Motor neuron (in vitro differentiated cells): ENCODE data around the gene ABCA6. TPM values are rescaled to one million over a fixed set of nuclear protein-coding genes. Genes with fewer than 3 reads are reported as not detected.
A peak's percentile ranks its signal among the peaks of the same experiment; 100 is the strongest.

ENCODE experiments used
- ATAC-seq, 8 experiments: fragments of 200-7000 bp; cut with Tn5 transposase; replicated peaks in 6 of 8; 2 replicates each; pipeline ENCODE4 v1.8.0; 2021; ENCODE audit warnings: mild to moderate bottlenecking in 8 of 8, moderate library complexity in 8 of 8
- H3K27ac ChIP-seq, 2 donors: fragments of 250-450 bp; sonication (Bioruptor Pico); 2 replicates each; pipeline ENCODE4 v1.9.0; 2021; ENCODE audit warnings: antibody characterized with exemption in 2 of 2, mild to moderate bottlenecking in 2 of 2, moderate library complexity in 1 of 2
- H3K4me1 ChIP-seq, 2 donors: fragments of 250-450 bp; sonication (Bioruptor Pico); replicated peaks in 1 of 2; 2 replicates each; pipeline ENCODE4 v1.6.1; 2021; ENCODE audit warnings: antibody characterized with exemption in 2 of 2, mild to moderate bottlenecking in 2 of 2, moderate library complexity in 1 of 2
- H3K4me3 ChIP-seq, 5 donors: fragments of 250-450 bp; sonication (Bioruptor Pico); 2 replicates each; pipeline ENCODE4 v1.9.0; 2021; ENCODE audit warnings: antibody characterized with exemption in 5 of 5, mild to moderate bottlenecking in 5 of 5, moderate library complexity in 4 of 5
- WGBS, 10 experiments: fragments of 450-650 bp; shearing (Covaris generic); methylation state at CpG; one replicate each; pipeline ENCODE4 v1.0.0; 2022; 5-methylcytosine and 5-hydroxymethylcytosine counted together
- in situ Hi-C, 9 experiments: fragments of 400-800 bp; cut with MboI; loops; one replicate each; pipeline ENCODE4 v1.15.0; 2021; ENCODE audit warnings: low sequenced_read_pairs in 9 of 9, low pct_unique_long_range_greater_than_20kb in 2 of 9; ENCODE audit not compliant: unreplicated experiment in 9 of 9
- total RNA-seq, 8 experiments: library from RNA; unstranded; fragments of 300-600 nt; gene quantifications; 2 replicates each; pipeline versions ENCODE4 v1.2.3 to v1.2.4, GENCODE V29; 2022

Gene ABCA6
- total RNA-seq, 8 experiments from 2014 or later, result 0.27 to 21.6 (median 3.6) TPM

DNA sequence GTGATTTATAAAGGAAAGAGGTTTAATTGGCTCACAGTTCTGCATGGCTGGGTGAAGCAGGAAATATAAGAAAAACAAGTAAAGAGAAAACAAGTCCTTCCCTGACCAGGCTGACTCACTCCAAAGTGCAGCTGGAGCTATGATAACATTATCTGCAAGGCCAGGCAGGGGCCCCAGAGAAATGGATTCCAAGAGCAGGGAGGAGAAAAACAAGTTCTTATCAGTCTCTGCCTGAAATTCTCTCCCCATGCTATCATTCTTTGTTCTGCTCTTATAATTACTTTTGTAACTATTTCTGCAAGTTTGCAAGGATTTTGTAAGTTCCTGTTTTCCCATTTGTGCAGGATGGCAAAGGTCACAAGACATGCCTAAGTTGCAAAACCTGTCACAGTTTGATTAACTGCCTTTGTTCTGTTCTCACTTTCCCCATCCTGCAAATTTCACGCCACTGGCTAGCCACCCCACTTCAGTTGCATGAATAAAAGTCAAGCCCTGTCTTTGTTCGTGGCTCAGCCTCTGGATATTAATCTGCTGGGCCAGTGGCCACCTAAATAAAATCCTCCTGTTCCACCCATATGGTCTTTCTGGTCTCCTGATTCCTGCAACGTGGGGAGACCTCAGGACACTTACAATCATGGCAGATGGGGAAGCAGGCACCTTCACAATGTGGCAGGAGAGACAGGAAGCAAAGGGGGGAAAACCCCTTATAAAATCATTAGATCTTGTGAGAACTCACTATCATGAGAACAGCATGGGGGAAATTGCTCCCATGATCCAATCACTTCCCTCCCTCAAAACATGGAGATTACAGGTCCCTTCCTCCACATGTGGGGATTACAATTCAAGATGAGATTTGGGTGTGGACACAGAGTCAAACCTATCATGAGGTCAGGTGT, 94.1 kb downstream of the ABCA6 start:
- peak in 7 of 8 experiments; percentile 28 to 96 (median 69) for ATAC-seq
- WGBS, 10 experiments, result 7 to 53% (median 40%) methylated on average over 1 to 3 of the region's 3 CpGs; no CpG with 5 or more reads in 3 of the 10 experiments
- H3K27ac ChIP-seq, result peak overlapping the region in 1 of 2 donors; percentile 14
- no peak overlapping the region for H3K4me3 ChIP-seq
- H3K4me1 ChIP-seq, result peaks cover 0 to 3% of the 10 kb centered on the region in 2 donors
- in situ Hi-C loops, result no loop called here

DNA sequence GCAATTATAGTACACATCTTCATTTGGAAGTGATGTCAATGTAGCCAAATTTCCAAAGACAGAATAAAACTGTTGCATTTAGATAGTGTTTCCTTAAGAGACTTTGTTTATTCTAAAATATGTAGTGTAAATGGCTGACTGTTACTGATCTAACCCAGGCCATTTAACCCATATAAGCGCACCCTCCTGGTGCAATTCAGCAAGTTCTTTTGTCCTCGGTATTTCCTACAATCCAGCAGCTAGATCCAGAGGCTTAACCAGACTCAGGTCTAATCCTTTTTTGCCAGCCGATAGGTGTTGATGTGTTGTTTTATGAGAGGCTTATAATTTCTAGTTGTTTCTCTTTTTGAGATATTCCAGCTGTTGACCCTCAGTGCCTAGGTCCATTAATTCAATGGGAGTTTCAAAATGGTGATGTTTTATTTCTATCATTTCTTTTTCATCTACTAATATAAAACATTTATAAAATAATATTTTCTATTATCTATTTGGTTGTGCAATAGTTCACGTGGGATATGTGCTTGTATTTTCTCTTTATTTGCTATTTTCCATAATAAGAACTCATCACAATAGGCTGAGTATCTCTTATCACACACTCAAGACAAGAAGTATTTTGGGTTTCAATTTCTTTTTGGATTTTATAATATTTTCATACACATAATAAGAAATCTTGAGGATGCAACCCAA, 95.4 kb downstream of the ABCA6 start:
- 31 to 100% (median 85%) methylated on average over 1 to 4 of the region's 4 CpGs; no CpG with 5 or more reads in 1 of the 10 experiments for WGBS, 10 experiments
- Histone ChIP-seq H3K4me1 (peaks cover 0 to 3% of the 10 kb centered on the region in 2 donors), H3K4me3 (no peak overlapping the region), H3K27ac (no peak overlapping the region)
- no peak for ATAC-seq
- in situ Hi-C loops, result no loop called here

DNA sequence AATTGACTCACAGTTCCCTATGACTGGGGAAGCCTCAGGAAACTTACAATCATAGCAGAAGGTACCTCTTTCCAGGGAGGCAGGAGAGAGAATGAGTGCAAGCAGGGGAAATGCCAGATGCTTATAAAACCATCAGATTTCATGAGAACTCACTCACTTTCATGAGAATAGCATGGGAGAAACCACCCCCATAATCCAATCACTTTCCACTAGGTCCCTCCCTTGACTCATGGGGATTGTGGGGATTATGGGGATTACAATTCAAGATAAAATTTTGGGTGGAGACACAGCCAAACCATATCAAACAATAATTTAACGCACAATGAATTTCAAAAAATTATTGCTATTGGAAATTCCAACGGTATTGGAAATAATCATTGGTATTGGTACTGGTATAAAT, 96.0 kb downstream of the ABCA6 start:
- in situ Hi-C loops, result no loop called here
- peaks cover 0 to 3% of the 10 kb centered on the region in 2 donors for H3K4me1 ChIP-seq
- no peak overlapping the region for H3K4me3 ChIP-seq
- ATAC-seq, result no peak
- H3K27ac ChIP-seq, result no peak overlapping the region
- 80 to 100% (median 95%) methylated on average over 1 to 2 of the region's 2 CpGs; no CpG with 5 or more reads in 4 of the 10 experiments for WGBS, 10 experiments

- in situ Hi-C loops, result no loop called here
- ATAC-seq, result no peak
- Histone ChIP-seq H3K4me1 (peaks cover 0 to 3% of the 10 kb centered on the region in 2 donors), H3K4me3 (no peak overlapping the region), H3K27ac (no peak overlapping the region)
- 85 to 100% (median 100%) methylated on average over 1 to 2 of the region's 2 CpGs for whole genome bisulfite sequencing, 10 experiments
Observed at GRCh38 chr17:69044371-69044770, 97.3 kb downstream of the ABCA6 start.

DNA sequence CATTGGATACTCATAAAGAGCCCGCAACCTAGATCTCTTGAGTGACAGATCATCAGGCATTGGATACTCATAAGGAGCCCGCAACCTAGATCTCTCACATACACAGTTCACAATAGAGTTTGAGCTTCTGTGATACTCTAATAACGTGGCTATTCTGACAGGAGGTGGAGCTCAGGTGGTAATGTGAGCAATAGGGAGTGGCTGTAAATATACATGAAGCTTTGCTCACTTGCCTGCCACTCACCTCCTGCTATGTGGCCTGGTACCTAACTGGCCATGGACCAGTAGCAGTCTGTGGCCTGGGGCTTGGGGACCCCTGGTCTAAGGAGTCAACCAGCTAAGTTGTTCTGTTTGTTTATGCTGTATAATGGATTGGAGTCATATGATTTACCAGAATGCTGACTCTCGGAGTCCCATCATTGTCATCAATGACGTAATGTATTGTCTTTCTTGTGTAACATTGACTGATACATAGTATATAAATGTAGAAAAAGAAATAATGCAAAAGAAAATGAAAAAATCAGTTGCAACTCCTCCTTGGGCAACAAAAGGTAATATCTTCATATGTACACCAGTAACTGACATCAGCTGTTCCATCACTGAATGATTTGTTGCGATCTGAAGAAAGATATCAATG, 98.5 kb downstream of the ABCA6 start:
- ATAC-seq, result no peak
- in situ Hi-C loops, result no loop called here
- Histone ChIP-seq H3K27ac (no peak overlapping the region), H3K4me3 (no peak overlapping the region), H3K4me1 (peaks cover 0 to 3% of the 10 kb centered on the region in 2 donors)
- 73 to 100% (median 95%) methylated on average over 2 to 5 of the region's 6 CpGs; no CpG with 5 or more reads in 1 of the 10 experiments for WGBS, 10 experiments

DNA sequence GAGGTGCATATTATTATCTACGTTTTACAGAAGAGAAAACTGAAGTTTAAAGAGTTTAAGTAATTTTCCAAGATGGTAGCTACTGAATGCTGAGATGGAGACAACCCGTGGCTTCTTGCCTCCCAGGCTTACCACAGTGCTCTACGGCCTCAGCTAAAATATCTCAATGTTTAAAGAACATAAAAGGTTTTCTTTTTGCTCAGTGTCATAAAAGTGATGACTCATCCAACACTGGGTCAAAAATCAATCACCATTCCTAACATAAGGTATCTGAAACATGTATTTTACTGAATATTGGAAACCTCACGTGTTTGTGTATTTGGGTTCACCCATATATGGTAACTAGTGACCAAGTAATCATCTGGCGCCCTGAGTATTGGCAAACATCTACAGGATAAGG, 99.4 kb downstream of the ABCA6 start:
- 55 to 88% (median 82%) methylated on average over 1 to 4 of the region's 5 CpGs for WGBS, 10 experiments
- no peak overlapping the region for H3K27ac ChIP-seq
- ATAC-seq, result no peak
- H3K4me3 ChIP-seq, result no peak overlapping the region
- in situ Hi-C loops, result no loop called here
- peaks cover 0 to 3% of the 10 kb centered on the region in 2 donors for H3K4me1 ChIP-seq

- in situ Hi-C loops, result no loop called here
- no peak overlapping the region for H3K27ac ChIP-seq
- ATAC-seq, result no peak
- no peak overlapping the region for H3K4me3 ChIP-seq
- WGBS, 10 experiments, result 74 to 100% (median 91%) methylated on average over 1 to 3 of the region's 3 CpGs
- no peaks in the 10 kb centered on the region for H3K4me1 ChIP-seq
Observed at GRCh38 chr17:69031839-69032238, 109.9 kb downstream of the ABCA6 start.

DNA sequence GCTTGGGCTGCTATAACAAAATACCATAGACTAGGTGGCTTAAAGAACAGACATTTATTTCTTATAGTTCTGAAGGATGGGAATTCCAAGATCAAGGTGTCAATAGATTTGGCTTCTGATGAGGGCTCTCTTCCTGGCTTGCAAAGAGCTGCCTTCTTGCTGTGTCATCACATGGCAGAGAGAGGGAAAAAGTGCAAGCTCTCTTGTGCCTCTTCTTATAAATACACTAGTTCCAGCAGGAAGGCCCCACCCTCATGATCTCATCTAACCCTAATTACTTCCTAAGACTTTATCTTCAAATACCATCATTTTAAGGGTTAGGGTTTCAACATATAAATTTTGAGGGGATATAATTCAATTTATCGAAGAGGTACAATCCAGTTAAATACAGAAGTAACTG, 111.5 kb downstream of the ABCA6 start:
- WGBS, 10 experiments, result 80 to 100% (median 100%) methylated on average over 1 of the region's 1 CpG; no CpG with 5 or more reads in 2 of the 10 experiments
- peak in 2 of 8 experiments; percentile 39 to 66 for ATAC-seq

More for the DNA sequence above, 111.5 kb downstream of the ABCA6 start:
- no peaks in the 10 kb centered on the region for H3K4me1 ChIP-seq
- H3K4me3 ChIP-seq, result no peak overlapping the region
- in situ Hi-C loops, result no loop called here
- H3K27ac ChIP-seq, result no peak overlapping the region

Other genes with a start within 250 kb of the ABCA6 start
- gene ABCA8, start 186.5 kb downstream of the ABCA6 start, total RNA-seq, result 10 to 100 TPM in 2 of 8 experiments, 1 to 10 TPM in 3, under 1 TPM in 3; 0.05 to 81.8 (median 3.0) TPM
- gene ABCA9, start 81.0 kb downstream of the ABCA6 start, total RNA-seq, result 10 to 100 TPM in 1 of 8 experiments, 1 to 10 TPM in 3, under 1 TPM in 4; 0.09 to 29.2 (median 0.82) TPM
- gene ABCA10, start 86.9 kb upstream of the ABCA6 start, total RNA-seq, result 10 to 100 TPM in 1 of 8 experiments, 1 to 10 TPM in 3, under 1 TPM in 4; 0.16 to 10.5 (median 1.2) TPM
- gene ABCA5, start 185.2 kb upstream of the ABCA6 start, total RNA-seq, result 10 to 100 TPM in 7 of 8 experiments, 1 to 10 TPM in 1; 7.3 to 60.2 (median 27.0) TPM